Stomach (tissue), 9 donors: ENCODE measurements around the gene WWOX. TPM values are rescaled to one million over a fixed set of nuclear protein-coding genes. Genes with fewer than 3 reads are reported as not detected.

Experiments
- DNase-seq, 2 donors: peaks; one replicate each; pipeline versions ENCODE4 v3.0.0 to v3.0.0-alpha.2; 2013 to 2019
- H3K27ac ChIP-seq, 5 donors: fragments of 200-600 bp in 4 of 5; sonication (generic) in 4 of 5; one replicate each; pipeline ENCODE4 v1.5.1; 2013 to 2019; ENCODE audit warnings: mild to moderate bottlenecking in 1 of 5, moderate library complexity in 1 of 5
- H3K27me3 ChIP-seq, 3 donors: fragments of 200-600 bp; sonication (generic); one replicate each; pipeline ENCODE4 v1.5.1; 2017 to 2019; ENCODE audit warnings: mixed run types in 1 of 3
- H3K36me3 ChIP-seq, 4 donors: fragments of 200-600 bp; sonication (generic); 1 replicate in 3 of 4; 2 replicates in 1 of 4; pipeline ENCODE4 v1.5.1; 2016 to 2019
- H3K4me1 ChIP-seq, 4 donors: fragments of 200-600 bp; sonication (generic); one replicate each; pipeline ENCODE4 v1.5.1; 2016 to 2019
- H3K4me3 ChIP-seq, 4 donors: fragments of 200-600 bp; sonication (generic) in 3 of 4; one replicate each; pipeline ENCODE4 v1.5.1; 2016 to 2019; ENCODE audit warnings: mild to moderate bottlenecking in 1 of 4
- H3K9me3 ChIP-seq, 4 donors: fragments of 200-600 bp; sonication (generic); one replicate each; pipeline ENCODE4 v1.5.1; 2016 to 2019
- EP300 ChIP-seq: sonication (generic); formaldehyde crosslinking; IDR thresholded peaks from one replicate; pipeline ENCODE4 v1.6.1; 2017; ENCODE audit warnings: antibody characterized with exemption
- POLR2A ChIP-seq, 4 donors: fragments of 450-650 bp; IDR thresholded peaks; one replicate each; pipeline ENCODE4 v1.6.1; 2016; ENCODE audit warnings: antibody characterized with exemption in 4 of 4, control low read depth in 2 of 4, mild to moderate bottlenecking in 1 of 4, moderate library complexity in 1 of 4
- POLR2AphosphoS5 ChIP-seq, 3 donors: sonication (generic); formaldehyde crosslinking; IDR thresholded peaks; one replicate each; pipeline ENCODE4 v1.6.1; 2016; ENCODE audit warnings: antibody characterized with exemption in 3 of 3
- WGBS, 5 donors: extraction: QIAGEN DNeasy Blood & Tissue Kit in 3 of 5; methylation state at CpG; one replicate each; pipeline versions ENCODE4 v1.1.5 to v1.1.7; 2013 to 2018; 5-methylcytosine and 5-hydroxymethylcytosine counted together
- intact Hi-C: fragments of 100-400 bp; cut with DNase I; formaldehyde crosslinking; loops from one replicate; pipeline ENCODE4 v1.15.1; 2023; ENCODE audit warnings: low total_unique reads
- polyA plus RNA-seq, 3 donors: library from polyadenylated mRNA; stranded (reverse); fragments of 200-250 nt; gene quantifications; one replicate each; pipeline ENCODE4 v1.2.3, GENCODE V29; 2013
- total RNA-seq, 5 donors: library from RNA; depleted of rRNA; stranded (reverse); fragments of >200 nt; gene quantifications; one replicate each; pipeline versions ENCODE4 v1.1.0 to v1.2.3, GENCODE V29; 2014 to 2016
- TF ChIP-seq, protein P1 (sequence below), 7 experiments: fragments of 450-650 bp in 4 of 7; fragments of 200-600 bp in 3 of 7; sonication (generic) in 3 of 7; IDR thresholded peaks; one replicate each; pipeline ENCODE4 v1.5.1; 2016 to 2019; ENCODE audit warnings: antibody characterized with exemption in 7 of 7, control low read depth in 2 of 7, mild to moderate bottlenecking in 1 of 7
- donor health status: healthy with polysubstance abuse.
- donor health status: Bipolar disorder and iron deficiency.
- donor health status: healthy.

The WWOX gene
- total and polyA plus RNA-seq, 8 donors: 7.7 to 129 (median 48.7) TPM

GRCh38 chr16:78249832-78250231 is 150.4 kb downstream of the WWOX start:
- Histone ChIP-seq H3K27me3 (no peaks in the 10 kb centered on the region), H3K36me3 (no peaks in the 10 kb centered on the region), H3K9me3 (no peaks in the 10 kb centered on the region), H3K4me3 (no peak overlapping the region), H3K27ac (no peak overlapping the region), H3K4me1 (peaks cover 0 to 24% (median 4%) of the 10 kb centered on the region in 4 donors)
- peak in 1 of 2 donors; percentile 42 for DNase-seq
- intact Hi-C loops: no loop called here
- no peak for TF ChIP-seq POLR2AphosphoS5 (IDR thresholded peaks at IDR 0.05)
- TF ChIP-seq, protein P1, sequence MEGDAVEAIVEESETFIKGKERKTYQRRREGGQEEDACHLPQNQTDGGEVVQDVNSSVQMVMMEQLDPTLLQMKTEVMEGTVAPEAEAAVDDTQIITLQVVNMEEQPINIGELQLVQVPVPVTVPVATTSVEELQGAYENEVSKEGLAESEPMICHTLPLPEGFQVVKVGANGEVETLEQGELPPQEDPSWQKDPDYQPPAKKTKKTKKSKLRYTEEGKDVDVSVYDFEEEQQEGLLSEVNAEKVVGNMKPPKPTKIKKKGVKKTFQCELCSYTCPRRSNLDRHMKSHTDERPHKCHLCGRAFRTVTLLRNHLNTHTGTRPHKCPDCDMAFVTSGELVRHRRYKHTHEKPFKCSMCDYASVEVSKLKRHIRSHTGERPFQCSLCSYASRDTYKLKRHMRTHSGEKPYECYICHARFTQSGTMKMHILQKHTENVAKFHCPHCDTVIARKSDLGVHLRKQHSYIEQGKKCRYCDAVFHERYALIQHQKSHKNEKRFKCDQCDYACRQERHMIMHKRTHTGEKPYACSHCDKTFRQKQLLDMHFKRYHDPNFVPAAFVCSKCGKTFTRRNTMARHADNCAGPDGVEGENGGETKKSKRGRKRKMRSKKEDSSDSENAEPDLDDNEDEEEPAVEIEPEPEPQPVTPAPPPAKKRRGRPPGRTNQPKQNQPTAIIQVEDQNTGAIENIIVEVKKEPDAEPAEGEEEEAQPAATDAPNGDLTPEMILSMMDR (IDR thresholded peaks at IDR 0.05): no peak
- TF ChIP-seq EP300: no peak
- no peak for TF ChIP-seq POLR2A (IDR thresholded peaks at IDR 0.05)
- 62 to 90% (median 83%) methylated on average over 3 of the region's 3 CpGs for WGBS, 5 donors

- H3K27ac ChIP-seq: no peak overlapping the region
- no peak overlapping the region for H3K4me3 ChIP-seq
- H3K27me3 ChIP-seq: no peaks in the 10 kb centered on the region
- 91 to 99% (median 95%) methylated on average over 5 of the region's 5 CpGs for WGBS, 5 donors
- TF ChIP-seq POLR2A (IDR thresholded peaks at IDR 0.05): no peak
- no peak for TF ChIP-seq POLR2AphosphoS5 (IDR thresholded peaks at IDR 0.05)
- TF ChIP-seq, protein P1 (IDR thresholded peaks at IDR 0.05): no peak
- no peak for TF ChIP-seq EP300
- H3K4me1 ChIP-seq: peaks cover 0 to 19% (median 4%) of the 10 kb centered on the region in 4 donors
- no peaks in the 10 kb centered on the region for H3K9me3 ChIP-seq
- DNase-seq: no peak
- no peaks in the 10 kb centered on the region for H3K36me3 ChIP-seq
- intact Hi-C loops: no loop called here
These were observed 151.7 kb downstream of the WWOX start for GRCh38 chr16:78251115-78251514.

GRCh38 chr16:78252757-78253156 is 153.3 kb downstream of the WWOX start:
- DNase-seq: no peak

DNA sequence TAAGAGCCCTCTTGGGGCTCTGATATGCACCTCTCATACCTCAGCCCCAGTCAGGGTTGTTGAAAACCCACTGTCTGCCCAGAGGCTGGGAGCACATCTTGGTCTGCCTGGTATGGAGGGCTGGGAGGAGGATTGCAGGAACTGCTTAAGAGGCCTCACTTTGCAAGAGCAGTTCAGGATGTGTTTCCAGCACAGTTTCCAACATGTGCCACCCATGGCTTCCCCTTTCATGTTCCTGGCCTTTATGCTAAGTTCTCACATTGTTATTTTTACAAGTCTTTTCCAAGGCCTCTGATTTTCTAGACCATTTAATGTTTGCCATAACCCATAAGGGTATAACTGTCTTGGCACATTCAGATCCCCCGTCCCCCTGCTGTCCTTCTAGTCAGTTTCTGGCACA is 155.4 kb downstream of the WWOX start:
- peaks cover 5 to 26% (median 13%) of the 10 kb centered on the region in 4 donors for H3K4me1 ChIP-seq
- TF ChIP-seq, protein P1 (IDR thresholded peaks at IDR 0.05): no peak
- no peak for TF ChIP-seq POLR2A (IDR thresholded peaks at IDR 0.05)
- no peak for TF ChIP-seq POLR2AphosphoS5 (IDR thresholded peaks at IDR 0.05)
- TF ChIP-seq EP300: no peak

More at GRCh38 chr16:78252757-78253156, 153.3 kb downstream of the WWOX start:
- TF ChIP-seq, protein P1 (IDR thresholded peaks at IDR 0.05): no peak
- TF ChIP-seq EP300 (no peak), POLR2A (IDR thresholded peaks at IDR 0.05) (no peak), POLR2AphosphoS5 (IDR thresholded peaks at IDR 0.05) (no peak)
- Histone ChIP-seq H3K4me1 (peaks cover 0 to 26% (median 8%) of the 10 kb centered on the region in 4 donors), H3K27ac (no peak overlapping the region), H3K36me3 (no peaks in the 10 kb centered on the region), H3K4me3 (no peak overlapping the region), H3K27me3 (no peaks in the 10 kb centered on the region), H3K9me3 (no peaks in the 10 kb centered on the region)
- 33 to 72% (median 56%) methylated on average over 5 of the region's 5 CpGs for WGBS, 5 donors
- intact Hi-C loops: no loop called here

More for the DNA sequence above, 155.4 kb downstream of the WWOX start:
- 91 to 100% (median 100%) methylated on average over 1 of the region's 1 CpG for WGBS, 5 donors
- intact Hi-C loops: no loop called here
- Histone ChIP-seq H3K27me3 (no peaks in the 10 kb centered on the region), H3K9me3 (no peaks in the 10 kb centered on the region), H3K4me3 (no peak overlapping the region), H3K36me3 (no peaks in the 10 kb centered on the region), H3K27ac (no peak overlapping the region)
- no peak for DNase-seq
